Erythroblast (primary cell): ENCODE results near the gene HES5.

Experiments
- GATA1 ChIP-seq: IDR thresholded peaks from 2 replicates; pipeline ENCODE4 v1.6.1; 2011; ENCODE audit warnings: low read depth, mild to moderate bottlenecking, control low read depth, low read length, moderate library complexity
- POLR2A ChIP-seq: IDR thresholded peaks from 2 replicates; pipeline ENCODE4 v1.6.1; 2011; ENCODE audit warnings: mild to moderate bottlenecking, low read length

- TF ChIP-seq POLR2A (no peak), GATA1 (no peak)
Observed at GRCh38 chr1:2514863-2515762, 14.9 kb downstream of the HES5 start.
